DMS 273 (cell line): ENCODE data around the gene ZBTB49.

ENCODE experiments used
- DNase-seq: peaks from one replicate; lab custom pipeline; 2025; ENCODE audit not compliant: unreplicated experiment; lab: John Stamatoyannopoulos, UW

ZBTB49 gene

DNA sequence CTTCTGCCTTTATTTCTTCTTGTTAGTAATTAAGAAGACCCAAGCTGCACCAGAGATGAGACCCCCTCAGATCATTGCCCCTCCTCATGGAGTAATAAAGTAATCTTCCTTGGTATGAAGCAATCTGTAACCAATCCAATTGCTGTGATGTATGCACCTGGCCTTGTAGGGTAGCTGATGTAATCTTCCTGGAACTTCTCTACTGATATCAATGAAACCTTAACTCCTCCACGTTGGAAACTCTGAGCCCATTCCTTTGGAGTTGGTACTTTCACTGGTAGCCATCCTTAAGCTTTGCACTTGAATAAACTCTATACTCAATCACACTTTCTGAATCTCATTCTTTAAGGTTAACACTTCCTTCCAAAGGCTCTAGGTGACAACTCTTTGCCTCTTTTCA is 65.3 kb downstream of the ZBTB49 start:
- DNase-seq = no peak

GRCh38 chr4:4356106-4357041 is 66.3 kb downstream of the ZBTB49 start:
- no peak for DNase-seq

GRCh38 chr4:4358093-4358854 is 68.2 kb downstream of the ZBTB49 start:
- no peak for DNase-seq

DNA sequence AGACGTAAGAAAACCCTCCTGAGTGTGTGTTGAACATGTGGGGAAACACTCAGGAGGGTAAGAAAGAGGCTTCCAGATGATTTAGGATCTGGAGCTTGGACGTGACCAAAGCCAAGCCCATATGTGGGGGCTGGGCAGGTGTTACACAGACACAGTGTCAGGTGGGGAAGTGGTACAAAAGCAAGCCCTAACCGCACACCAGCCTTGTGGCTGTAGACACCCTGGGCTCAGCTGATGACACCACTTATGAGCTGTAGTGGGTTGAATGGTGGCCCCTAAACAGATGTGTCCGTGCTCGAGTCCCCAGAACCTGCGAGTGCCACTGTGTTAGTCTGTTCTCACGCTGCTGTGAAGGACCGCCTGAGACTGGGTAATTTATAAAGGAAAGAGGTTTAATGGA is 71.8 kb downstream of the ZBTB49 start:
- no peak for DNase-seq

DNA sequence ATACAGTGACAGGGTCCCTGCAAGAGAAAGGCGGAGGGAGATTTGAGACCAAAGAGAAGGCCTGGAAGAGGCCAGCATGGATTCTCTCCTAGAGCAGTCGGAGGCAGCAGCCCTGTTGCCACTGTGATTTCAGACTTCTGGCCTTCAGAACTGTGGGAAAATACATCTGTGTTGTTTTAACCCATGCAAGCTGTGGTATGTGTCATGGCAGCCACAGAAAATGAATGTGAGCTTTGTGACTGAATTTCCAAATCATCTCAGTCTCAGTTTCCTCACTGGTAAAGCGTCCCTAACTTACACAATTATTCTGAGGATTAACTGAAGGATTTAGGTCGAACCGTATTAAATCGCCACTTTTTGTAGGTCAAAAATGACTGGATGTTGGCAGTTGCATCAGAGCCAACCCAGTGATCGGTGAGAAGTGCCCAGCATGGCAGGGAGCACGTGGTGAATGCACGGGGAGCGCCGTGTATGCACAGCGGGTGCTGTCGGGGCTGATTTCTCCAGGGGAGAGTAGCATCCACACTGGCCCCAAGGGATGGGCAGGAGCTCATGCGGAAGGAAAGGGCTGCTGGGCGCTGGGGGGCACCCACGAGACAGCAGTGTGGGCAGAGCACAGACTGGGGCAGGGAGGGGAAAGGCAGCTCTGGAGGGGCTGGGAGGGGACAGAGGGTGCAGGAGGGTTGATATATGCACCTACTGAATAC is 73.1 kb downstream of the ZBTB49 start:
- no peak for DNase-seq

GRCh38 chr4:4364061-4364460 is 74.0 kb downstream of the ZBTB49 start:
- DNase-seq = no peak

DNA sequence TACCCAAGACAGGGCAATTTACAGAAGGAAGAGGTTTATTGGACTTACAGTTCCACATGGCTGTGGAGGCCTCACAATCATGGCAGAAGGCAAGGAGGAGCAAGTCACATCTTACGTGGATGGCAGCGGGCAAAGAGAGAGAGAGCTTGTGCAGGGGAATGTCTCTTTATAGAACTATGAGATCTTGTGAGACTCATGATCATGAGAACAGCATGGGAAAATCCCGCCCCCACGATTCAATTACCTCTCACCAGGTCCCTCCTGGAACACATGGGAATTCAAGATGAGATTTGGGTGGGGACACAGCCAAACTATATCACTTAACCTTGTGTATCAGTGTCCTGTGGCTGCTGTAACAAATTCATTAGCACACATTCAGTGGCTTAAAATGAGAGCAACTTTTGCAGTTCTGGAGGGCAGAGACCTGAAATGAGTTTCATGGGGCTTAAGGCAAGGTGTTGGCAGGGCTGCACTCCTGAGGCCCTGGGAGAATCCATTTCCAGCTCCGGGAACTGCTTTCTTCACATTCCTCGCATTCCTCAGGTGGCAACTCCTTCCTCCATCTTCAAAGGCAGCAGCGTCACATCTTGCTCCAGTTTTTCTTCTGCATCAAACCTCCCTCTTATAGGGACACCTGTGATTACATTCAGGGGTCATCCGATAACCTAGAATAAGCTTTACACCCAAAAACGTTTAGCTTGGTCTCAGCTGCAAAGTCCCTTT is 74.6 kb downstream of the ZBTB49 start:
- DNase-seq = no peak

GRCh38 chr4:4368809-4369580 is 78.9 kb downstream of the ZBTB49 start:
- DNase-seq = no peak
